PC-3 (cell line): ENCODE results near the gene SPATA20. TPM values are rescaled to one million over a fixed set of nuclear protein-coding genes. Genes with fewer than 3 reads are reported as not detected.

Experiments used
- ATAC-seq: fragments of 200-7000 bp; cut with Tn5 transposase; 2 replicates; pipeline ENCODE4 v1.9.1; 2020; ENCODE audit warnings: mild to moderate bottlenecking, moderate library complexity
- BruUV-seq: library from RNA; stranded (reverse); fragments of 400-500 nt; replicated peaks from 2 replicates; lab custom pipeline; 2021; lab: Mats Ljungman, UMichigan
- CTCF ChIA-PET: fragments of 300-600 bp; sonication (Branson Sonifier 250); formaldehyde crosslinking; loops from one replicate; lab custom pipeline; 2022; ENCODE audit warnings: antibody characterized with exemption; lab: Charles Lee
- POLR2A ChIA-PET: fragments of 300-600 bp; sonication (Branson Sonifier 250); formaldehyde crosslinking; loops from one replicate; lab custom pipeline; 2022; ENCODE audit warnings: antibody characterized with exemption; ENCODE audit not compliant: unreplicated experiment; lab: Charles Lee
- DNase-seq: peaks from one replicate; pipeline ENCODE4 v3.0.0-alpha.2; 2015
- H2AFZ ChIP-seq: fragments of 300-600 bp; sonication (generic); 2 replicates; pipeline ENCODE4 v1.6.0; 2016; ENCODE audit warnings: antibody characterized with exemption, low read length
- H3F3A ChIP-seq: fragments of 300-600 bp; sonication (generic); one replicate; pipeline ENCODE4 v1.6.0; 2017; ENCODE audit warnings: antibody characterized with exemption, low read length, control low read depth, mild to moderate bottlenecking; ENCODE audit not compliant: unreplicated experiment
- H3K27ac ChIP-seq: fragments of 300-600 bp; sonication (generic); 2 replicates; pipeline ENCODE4 v1.5.1; 2016; ENCODE audit warnings: mild to moderate bottlenecking, low read length
- H3K27me3 ChIP-seq: fragments of 300-600 bp; sonication (generic); 2 replicates; pipeline ENCODE4 v1.6.1; 2016; ENCODE audit warnings: low read length, mixed read lengths
- H3K36me3 ChIP-seq: fragments of 300-600 bp; sonication (generic); 2 replicates; pipeline ENCODE4 v1.6.1; 2016; ENCODE audit warnings: low read depth, mixed run types, low read length, mixed read lengths
- H3K4me1 ChIP-seq: fragments of 300-600 bp; sonication (generic); 2 replicates; pipeline ENCODE4 v1.5.1; 2016; ENCODE audit warnings: low read length; ENCODE audit not compliant: insufficient read depth
- H3K4me2 ChIP-seq: fragments of 300-600 bp; sonication (generic); 2 replicates; pipeline ENCODE4 v1.6.0; 2016; ENCODE audit warnings: low read length
- H3K4me3 ChIP-seq: fragments of 300-600 bp; sonication (generic); 2 replicates; pipeline ENCODE4 v1.5.1; 2016; ENCODE audit warnings: mild to moderate bottlenecking, low read length, mixed read lengths
- H3K79me2 ChIP-seq: fragments of 300-600 bp; sonication (generic); 2 replicates; pipeline ENCODE4 v1.6.1; 2017; ENCODE audit warnings: low read length, mixed read lengths
- H3K9ac ChIP-seq: fragments of 300-600 bp; sonication (generic); 2 replicates; pipeline ENCODE4 v1.6.0; 2016; ENCODE audit warnings: mild to moderate bottlenecking, low read length
- H3K9me2 ChIP-seq: fragments of 300-600 bp; sonication (generic); replicated peaks from 2 replicates; pipeline ENCODE4 v1.6.1; 2016; ENCODE audit warnings: mixed run types, low read length, mixed read lengths
- H3K9me3 ChIP-seq: fragments of 300-600 bp; sonication (generic); 2 replicates; pipeline ENCODE4 v1.6.1; 2016; ENCODE audit warnings: low read length, mixed read lengths
- H4K20me1 ChIP-seq: fragments of 300-600 bp; sonication (generic); 2 replicates; pipeline ENCODE4 v1.6.1; 2016; ENCODE audit warnings: low read length, mixed read lengths
- CTCF ChIP-seq: fragments of 300-600 bp; sonication (generic); conservative IDR thresholded peaks from 2 replicates; pipeline ENCODE4 v1.5.1; 2017; ENCODE audit warnings: antibody characterized with exemption, low read depth, mild to moderate bottlenecking, low read length
- EZH2 ChIP-seq: fragments of 300-600 bp; sonication (generic); IDR thresholded peaks from one replicate; pipeline ENCODE4 v1.6.1; 2017; ENCODE audit warnings: antibody characterized with exemption, mild to moderate bottlenecking, low read length; ENCODE audit not compliant: unreplicated experiment
- EZH2phosphoT487 ChIP-seq: fragments of 300-600 bp; sonication (generic); IDR thresholded peaks from 2 replicates; pipeline ENCODE4 v1.6.1; 2018; ENCODE audit warnings: mild to moderate bottlenecking, antibody characterized with exemption, low read length, borderline replicate concordance
- intact Hi-C: fragments of 100-400 bp; cut with micrococcal nuclease; formaldehyde crosslinking; loops from 2 replicates; pipeline ENCODE4 v1.9.0; 2023
- total RNA-seq: library from RNA; depleted of rRNA; stranded (reverse); fragments of >200 nt; gene quantifications from 2 replicates; pipeline ENCODE4 v1.2.3, GENCODE V29; 2014

The SPATA20 gene
- total RNA-seq, 1 experiment from 2014 or later, result 115 TPM

- ChIA-PET CTCF (no interaction called here), POLR2A (no interaction called here)
These were observed 22.6 kb downstream of the SPATA20 start for GRCh38 chr17:50569592-50569991.

GRCh38 chr17:50570032-50570431 is 23.1 kb downstream of the SPATA20 start:
- no peaks in the 10 kb centered on the region for H3F3A ChIP-seq
- BruUV-seq, result no TSS peak
- no peaks in the 10 kb centered on the region for H3K9me2 ChIP-seq
- no peaks in the 10 kb centered on the region for H3K4me1 ChIP-seq
- H2AFZ ChIP-seq, result no peak overlapping the region
- no peak for ATAC-seq
- ChIA-PET CTCF (no interaction called here), POLR2A (no interaction called here)
- H3K9me3 ChIP-seq, result no peaks in the 10 kb centered on the region
- H3K4me2 ChIP-seq, result no peak overlapping the region
- H3K27ac ChIP-seq, result no peak overlapping the region
- DNase-seq, result no peak
- H3K79me2 ChIP-seq, result no peaks in the 10 kb centered on the region
- no peaks in the 10 kb centered on the region for H3K36me3 ChIP-seq
- TF ChIP-seq EZH2phosphoT487, result no peak
- TF ChIP-seq CTCF, result no peak
- no peak for TF ChIP-seq EZH2
- intact Hi-C loops, result no loop called here
- H4K20me1 ChIP-seq, result no peaks in the 10 kb centered on the region
- H3K4me3 ChIP-seq, result no peak overlapping the region
- H3K9ac ChIP-seq, result no peak overlapping the region
- H3K27me3 ChIP-seq, result peaks cover 4% of the 10 kb centered on the region; the same call in 1 of the 2 replicates

More at GRCh38 chr17:50569592-50569991, 22.6 kb downstream of the SPATA20 start:
- H3K27me3 ChIP-seq, result peaks cover 4% of the 10 kb centered on the region; the same call in 1 of the 2 replicates
- no peaks in the 10 kb centered on the region for H3K9me3 ChIP-seq
- no peak overlapping the region for H3K4me2 ChIP-seq
- no peaks in the 10 kb centered on the region for H3F3A ChIP-seq
- ATAC-seq (no peak), DNase-seq (no peak)
- H3K27ac ChIP-seq, result no peak overlapping the region
- no peaks in the 10 kb centered on the region for H3K9me2 ChIP-seq
- H3K79me2 ChIP-seq, result no peaks in the 10 kb centered on the region
- intact Hi-C loops, result no loop called here
- no peaks in the 10 kb centered on the region for H3K36me3 ChIP-seq
- no peak overlapping the region for H2AFZ ChIP-seq
- TF ChIP-seq EZH2phosphoT487, result no peak
- TF ChIP-seq CTCF, result no peak
- TF ChIP-seq EZH2, result no peak
- no peak overlapping the region for H3K4me3 ChIP-seq
- no TSS peak for BruUV-seq
- no peaks in the 10 kb centered on the region for H3K4me1 ChIP-seq
- H4K20me1 ChIP-seq, result no peaks in the 10 kb centered on the region
- no peak overlapping the region for H3K9ac ChIP-seq

GRCh38 chr17:50570528-50570927 is 23.6 kb downstream of the SPATA20 start:
- ChIA-PET CTCF (no interaction called here), POLR2A (interaction anchor here (0.6 kb wide), 1 partner anchor 495 kb away, joined by 5 read pairs; no protein-coding TSS in a partner anchor)
- BruUV-seq, result no TSS peak

More at GRCh38 chr17:50570528-50570927, 23.6 kb downstream of the SPATA20 start:
- Histone ChIP-seq H3K9me2 (no peaks in the 10 kb centered on the region), H3K9me3 (no peaks in the 10 kb centered on the region), H3F3A (no peaks in the 10 kb centered on the region), H3K9ac (no peak overlapping the region), H4K20me1 (no peaks in the 10 kb centered on the region), H3K79me2 (no peaks in the 10 kb centered on the region), H3K4me1 (no peaks in the 10 kb centered on the region), H2AFZ (no peak overlapping the region), H3K27ac (no peak overlapping the region), H3K4me3 (no peak overlapping the region), H3K4me2 (no peak overlapping the region), H3K36me3 (no peaks in the 10 kb centered on the region), H3K27me3 (peaks cover 4% of the 10 kb centered on the region; the same call in 1 of the 2 replicates)
- intact Hi-C loops, result no loop called here
- no peak for ATAC-seq
- DNase-seq, result no peak
- TF ChIP-seq CTCF, result no peak
- no peak for TF ChIP-seq EZH2phosphoT487
- TF ChIP-seq EZH2, result no peak
